BLaER1 (cell line): ENCODE measurements around the gene PTH1R.

Experiments used
- H3K27ac ChIP-seq: shearing (Covaris generic); formaldehyde crosslinking; 2 replicates; pipeline ENCODE4 v1.8.1; 2022
- H3K27me3 ChIP-seq: shearing (Covaris generic); formaldehyde crosslinking; 2 replicates; pipeline ENCODE4 v1.8.1; 2022
- H3K36me3 ChIP-seq: shearing (Covaris generic); formaldehyde crosslinking; 2 replicates; pipeline ENCODE4 v1.8.1; 2022
- H3K4me1 ChIP-seq: shearing (Covaris generic); formaldehyde crosslinking; 2 replicates; pipeline ENCODE4 v1.8.1; 2022
- H3K4me2 ChIP-seq: shearing (Covaris generic); formaldehyde crosslinking; 2 replicates; pipeline ENCODE4 v1.8.1; 2022
- H3K4me3 ChIP-seq: shearing (Covaris generic); formaldehyde crosslinking; 2 replicates; pipeline ENCODE4 v1.8.1; 2022
- H3K9ac ChIP-seq: shearing (Covaris generic); formaldehyde crosslinking; 2 replicates; pipeline ENCODE4 v1.8.1; 2022
- H3K9me3 ChIP-seq: shearing (Covaris generic); formaldehyde crosslinking; 2 replicates; pipeline ENCODE4 v1.8.1; 2022
- H4K20me1 ChIP-seq: shearing (Covaris generic); formaldehyde crosslinking; 2 replicates; pipeline ENCODE4 v1.8.1; 2022
- Cebpa-rat ChIP-seq: shearing (Covaris generic); IDR thresholded peaks from 2 replicates; pipeline ENCODE4 v1.8.1; 2022

PTH1R gene

DNA sequence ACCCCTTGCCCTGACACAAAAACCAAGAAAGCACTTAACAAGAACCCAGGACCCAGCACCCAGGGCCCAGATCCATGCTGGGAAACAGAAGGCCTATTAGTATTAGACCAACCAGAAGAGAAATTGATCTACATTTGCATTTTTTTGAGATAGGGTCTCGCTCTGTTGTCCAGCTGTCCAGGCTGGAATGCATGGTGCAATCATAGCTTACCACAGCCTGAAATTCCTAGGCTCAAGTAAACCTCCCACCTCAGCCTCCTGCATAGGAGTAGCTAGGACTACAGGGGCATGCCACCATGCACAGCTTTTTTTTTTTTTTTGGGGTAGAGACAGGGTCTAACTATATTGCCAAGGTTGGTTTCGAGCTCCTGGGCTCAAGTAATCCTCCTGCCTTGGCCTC lies 72.7 kb downstream of the PTH1R start:
- Histone ChIP-seq H3K4me3 (no peak overlapping the region), H3K4me2 (peak overlapping the region; percentile 86), H3K9me3 (peaks cover 10% of the 10 kb centered on the region; the same call in 1 of the 2 replicates), H3K9ac (0 out of 2 replicates have a peak overlapping the region, but pooled peaks have one; percentile 42), H3K36me3 (peaks cover 46% of the 10 kb centered on the region), H3K27me3 (no peaks in the 10 kb centered on the region), H4K20me1 (peaks cover 96% of the 10 kb centered on the region), H3K27ac (0 out of 2 replicates have a peak overlapping the region, but pooled peaks have one; percentile 82), H3K4me1 (peaks cover 91% of the 10 kb centered on the region)
- TF ChIP-seq Cebpa-rat: no peak

GRCh38 chr3:46950650-46951241 lies 73.2 kb downstream of the PTH1R start:
- Histone ChIP-seq H3K9ac (0 out of 2 replicates have a peak overlapping the region, but pooled peaks have one; percentile 35), H3K27ac (0 out of 2 replicates have a peak overlapping the region, but pooled peaks have one; percentile 82), H3K4me2 (peak overlapping the region; percentile 86), H3K27me3 (no peaks in the 10 kb centered on the region), H3K4me1 (peaks cover 94% of the 10 kb centered on the region), H3K9me3 (peaks cover 9% of the 10 kb centered on the region; the same call in 1 of the 2 replicates), H3K4me3 (no peak overlapping the region), H4K20me1 (peaks cover 96% of the 10 kb centered on the region), H3K36me3 (peaks cover 45% of the 10 kb centered on the region)
- no peak for TF ChIP-seq Cebpa-rat

DNA sequence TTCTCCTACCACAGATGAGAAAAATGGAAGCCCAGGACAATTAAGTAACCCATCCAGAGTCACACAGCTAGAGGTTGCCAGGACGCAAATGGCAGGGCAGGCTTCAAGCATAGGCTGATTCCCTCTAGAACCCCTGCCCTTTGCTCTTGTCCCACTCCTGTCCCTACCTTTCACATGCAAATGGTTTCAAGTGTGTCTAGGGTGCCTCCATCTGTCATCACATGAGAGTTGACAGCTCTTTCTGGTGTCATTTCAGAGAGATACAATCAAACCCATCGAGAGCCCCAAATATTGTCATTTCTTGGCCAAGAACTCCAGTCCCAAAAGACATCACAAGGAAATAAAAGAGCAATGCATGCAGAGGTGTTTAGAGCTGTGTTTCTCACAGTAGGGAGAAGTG lies 75.3 kb downstream of the PTH1R start:
- H3K4me3 ChIP-seq: no peak overlapping the region
- H3K4me1 ChIP-seq: peaks cover 96% of the 10 kb centered on the region
- H3K36me3 ChIP-seq: peaks cover 39% of the 10 kb centered on the region
- H3K9ac ChIP-seq: no peak overlapping the region
- no peaks in the 10 kb centered on the region for H3K9me3 ChIP-seq
- no peak overlapping the region for H3K27ac ChIP-seq
- no peaks in the 10 kb centered on the region for H3K27me3 ChIP-seq
- H4K20me1 ChIP-seq: peaks cover 96% of the 10 kb centered on the region
- H3K4me2 ChIP-seq: peak overlapping the region; percentile 86
- no peak for TF ChIP-seq Cebpa-rat
